ENCODE results near the gene TNFAIP8.

DNA sequence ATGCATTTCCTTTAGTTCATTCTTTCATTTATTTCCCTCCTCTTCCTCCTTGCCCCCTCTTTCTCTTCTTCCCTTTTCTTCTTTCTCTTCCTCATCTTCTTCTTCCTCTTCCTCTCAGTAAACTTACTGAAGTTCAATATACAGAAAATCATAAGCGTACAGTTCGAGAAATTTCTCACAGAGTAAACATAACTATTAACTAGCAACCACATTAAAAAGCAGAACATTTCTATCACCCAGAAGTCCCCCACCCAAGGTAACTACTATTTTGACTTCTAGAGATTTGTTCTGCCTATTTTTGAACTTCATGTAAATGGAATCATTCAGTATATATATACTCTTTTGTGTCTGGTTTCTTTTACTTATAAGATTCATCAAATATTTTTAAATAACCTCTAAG lies 48.2 kb downstream of the TNFAIP8 start:
- TF ChIP-seq EZH2phosphoT487 (IDR thresholded peaks at IDR 0.05; ENCODE audit: borderline replicate concordance, low read depth), result no peak
- TF ChIP-seq MXI1 (IDR thresholded peaks at IDR 0.05; ENCODE audit: low read depth, low read length), result no peak
- TF ChIP-seq, protein P1, sequence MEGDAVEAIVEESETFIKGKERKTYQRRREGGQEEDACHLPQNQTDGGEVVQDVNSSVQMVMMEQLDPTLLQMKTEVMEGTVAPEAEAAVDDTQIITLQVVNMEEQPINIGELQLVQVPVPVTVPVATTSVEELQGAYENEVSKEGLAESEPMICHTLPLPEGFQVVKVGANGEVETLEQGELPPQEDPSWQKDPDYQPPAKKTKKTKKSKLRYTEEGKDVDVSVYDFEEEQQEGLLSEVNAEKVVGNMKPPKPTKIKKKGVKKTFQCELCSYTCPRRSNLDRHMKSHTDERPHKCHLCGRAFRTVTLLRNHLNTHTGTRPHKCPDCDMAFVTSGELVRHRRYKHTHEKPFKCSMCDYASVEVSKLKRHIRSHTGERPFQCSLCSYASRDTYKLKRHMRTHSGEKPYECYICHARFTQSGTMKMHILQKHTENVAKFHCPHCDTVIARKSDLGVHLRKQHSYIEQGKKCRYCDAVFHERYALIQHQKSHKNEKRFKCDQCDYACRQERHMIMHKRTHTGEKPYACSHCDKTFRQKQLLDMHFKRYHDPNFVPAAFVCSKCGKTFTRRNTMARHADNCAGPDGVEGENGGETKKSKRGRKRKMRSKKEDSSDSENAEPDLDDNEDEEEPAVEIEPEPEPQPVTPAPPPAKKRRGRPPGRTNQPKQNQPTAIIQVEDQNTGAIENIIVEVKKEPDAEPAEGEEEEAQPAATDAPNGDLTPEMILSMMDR (IDR thresholded peaks at IDR 0.05), result no peak

Measured in SK-N-SH (cell line).